BE2C (cell line): Measurements from ENCODE around the gene ACBD6.

ENCODE experiments used
- DNase-seq: peaks from one replicate; pipeline ENCODE4 v3.0.0-alpha.2; 2020
- H3K27me3 ChIP-seq: fragments of 250-450 bp; sonication (Bioruptor Pico); 2 replicates; pipeline ENCODE4 v1.5.1; 2020; ENCODE audit warnings: mild to moderate bottlenecking
- H3K36me3 ChIP-seq: fragments of 250-450 bp; sonication (Bioruptor Pico); 2 replicates; pipeline ENCODE4 v1.5.1; 2020; ENCODE audit warnings: mild to moderate bottlenecking
- H3K4me1 ChIP-seq: fragments of 250-450 bp; sonication (Bioruptor Pico); 2 replicates; pipeline ENCODE4 v1.5.1; 2020
- H3K4me3 ChIP-seq: 2 replicates; pipeline ENCODE4 v1.5.1; 2011; ENCODE audit warnings: low read depth, low read length
- H3K9me3 ChIP-seq: fragments of 250-450 bp; sonication (Bioruptor Pico); 2 replicates; pipeline ENCODE4 v1.5.1; 2020
- TF ChIP-seq, protein P1 (sequence below): IDR thresholded peaks from 2 replicates; pipeline ENCODE4 v1.5.1; 2012; ENCODE audit warnings: mild to moderate bottlenecking, low read depth, low read length

Gene ACBD6

DNA sequence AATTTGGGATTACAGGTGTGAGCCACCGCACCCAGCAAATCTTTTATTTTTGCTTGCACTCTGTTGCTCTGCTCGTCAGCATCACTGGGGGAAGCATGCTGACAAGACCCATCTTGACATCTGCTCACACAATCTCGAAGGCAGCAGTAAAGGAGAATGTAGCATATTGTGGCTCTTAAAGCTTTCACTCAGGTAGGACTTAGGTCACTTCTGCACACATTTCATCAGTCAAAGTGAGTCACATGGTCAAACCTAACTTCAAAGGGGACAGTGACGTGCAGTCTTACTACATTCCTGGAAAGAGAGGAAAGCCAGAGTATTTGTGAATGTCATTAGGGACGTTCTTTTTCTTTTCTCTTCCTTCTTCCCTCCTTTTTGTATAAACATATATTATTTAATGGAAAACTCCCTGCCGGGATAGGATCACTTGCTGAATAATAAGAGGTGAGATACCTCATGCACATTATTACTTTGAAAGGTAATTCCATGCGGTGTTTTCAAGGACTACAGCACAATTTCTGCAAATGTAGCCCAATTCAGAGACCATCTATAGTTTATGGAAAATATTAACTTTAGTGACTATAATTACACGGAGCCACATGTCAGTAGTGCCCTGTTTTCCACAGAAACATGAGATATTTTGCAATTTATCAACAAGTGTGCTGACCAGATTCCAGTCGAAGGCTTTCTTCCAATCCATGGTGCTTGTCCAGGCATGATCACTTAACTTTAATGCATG lies 19.3 kb upstream of the ACBD6 start:
- TF ChIP-seq, protein P1, sequence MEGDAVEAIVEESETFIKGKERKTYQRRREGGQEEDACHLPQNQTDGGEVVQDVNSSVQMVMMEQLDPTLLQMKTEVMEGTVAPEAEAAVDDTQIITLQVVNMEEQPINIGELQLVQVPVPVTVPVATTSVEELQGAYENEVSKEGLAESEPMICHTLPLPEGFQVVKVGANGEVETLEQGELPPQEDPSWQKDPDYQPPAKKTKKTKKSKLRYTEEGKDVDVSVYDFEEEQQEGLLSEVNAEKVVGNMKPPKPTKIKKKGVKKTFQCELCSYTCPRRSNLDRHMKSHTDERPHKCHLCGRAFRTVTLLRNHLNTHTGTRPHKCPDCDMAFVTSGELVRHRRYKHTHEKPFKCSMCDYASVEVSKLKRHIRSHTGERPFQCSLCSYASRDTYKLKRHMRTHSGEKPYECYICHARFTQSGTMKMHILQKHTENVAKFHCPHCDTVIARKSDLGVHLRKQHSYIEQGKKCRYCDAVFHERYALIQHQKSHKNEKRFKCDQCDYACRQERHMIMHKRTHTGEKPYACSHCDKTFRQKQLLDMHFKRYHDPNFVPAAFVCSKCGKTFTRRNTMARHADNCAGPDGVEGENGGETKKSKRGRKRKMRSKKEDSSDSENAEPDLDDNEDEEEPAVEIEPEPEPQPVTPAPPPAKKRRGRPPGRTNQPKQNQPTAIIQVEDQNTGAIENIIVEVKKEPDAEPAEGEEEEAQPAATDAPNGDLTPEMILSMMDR = no peak
- Histone ChIP-seq H3K9me3 (no peaks in the 10 kb centered on the region), H3K27me3 (no peaks in the 10 kb centered on the region), H3K4me1 (peaks cover 4% of the 10 kb centered on the region; the same call in 1 of the 2 replicates), H3K36me3 (no peaks in the 10 kb centered on the region), H3K4me3 (no peak overlapping the region)
- DNase-seq = no peak

DNA sequence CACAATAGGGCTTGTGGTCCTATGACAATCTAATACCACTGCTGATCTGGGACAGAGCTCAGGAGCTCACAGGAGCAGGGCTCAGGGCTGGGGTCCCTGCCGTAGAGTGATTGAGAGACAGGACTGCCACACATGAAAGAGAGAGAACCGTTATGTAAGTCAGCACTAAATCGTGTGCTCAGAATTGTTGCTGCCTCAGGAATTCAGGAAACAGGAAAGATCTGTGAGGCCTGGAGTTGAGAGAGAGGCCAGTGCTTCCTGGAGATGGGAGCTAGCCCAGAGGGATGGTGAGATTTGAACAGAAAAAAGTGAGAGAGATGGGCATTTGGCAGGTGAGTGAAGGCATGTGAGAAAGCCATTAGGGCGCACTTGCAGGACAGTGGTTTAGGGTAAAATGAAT lies 17.5 kb upstream of the ACBD6 start:
- Histone ChIP-seq H3K4me1 (peaks cover under 1% of the 10 kb centered on the region; the same call in 1 of the 2 replicates), H3K27me3 (no peaks in the 10 kb centered on the region), H3K4me3 (no peak overlapping the region), H3K9me3 (no peaks in the 10 kb centered on the region), H3K36me3 (no peaks in the 10 kb centered on the region)
- TF ChIP-seq, protein P1 = no peak
- no peak for DNase-seq

DNA sequence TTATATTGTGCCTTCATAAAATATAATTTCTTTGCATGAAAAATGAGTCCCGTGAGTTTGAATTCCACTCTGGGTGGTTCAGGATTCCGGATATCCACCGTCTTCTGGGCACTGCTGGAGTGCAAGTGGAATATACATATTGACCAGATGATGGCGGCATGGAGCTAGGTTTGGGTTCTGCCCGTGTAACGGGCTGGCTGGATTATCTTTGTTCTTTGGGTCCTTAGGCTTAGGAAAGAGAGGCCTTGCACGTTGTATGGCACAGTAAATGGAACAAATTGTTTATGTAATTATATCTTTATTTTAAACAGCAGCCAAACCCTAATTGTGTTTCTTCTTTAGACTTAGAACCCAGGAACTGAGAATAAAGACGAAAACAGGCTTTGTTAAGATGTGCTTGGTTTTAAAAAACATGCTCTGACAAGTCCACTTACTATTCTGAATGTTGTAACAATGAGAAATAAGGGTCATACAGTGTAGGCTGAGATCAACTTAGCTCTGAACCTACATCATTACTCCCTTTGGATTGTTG lies 13.5 kb upstream of the ACBD6 start:
- DNase-seq = peak; percentile 74
- Histone ChIP-seq H3K36me3 (no peaks in the 10 kb centered on the region), H3K9me3 (no peaks in the 10 kb centered on the region), H3K4me1 (no peaks in the 10 kb centered on the region; the same call in 1 of the 2 replicates), H3K27me3 (no peaks in the 10 kb centered on the region), H3K4me3 (no peak overlapping the region)
- TF ChIP-seq, protein P1 = peak; percentile 85

DNA sequence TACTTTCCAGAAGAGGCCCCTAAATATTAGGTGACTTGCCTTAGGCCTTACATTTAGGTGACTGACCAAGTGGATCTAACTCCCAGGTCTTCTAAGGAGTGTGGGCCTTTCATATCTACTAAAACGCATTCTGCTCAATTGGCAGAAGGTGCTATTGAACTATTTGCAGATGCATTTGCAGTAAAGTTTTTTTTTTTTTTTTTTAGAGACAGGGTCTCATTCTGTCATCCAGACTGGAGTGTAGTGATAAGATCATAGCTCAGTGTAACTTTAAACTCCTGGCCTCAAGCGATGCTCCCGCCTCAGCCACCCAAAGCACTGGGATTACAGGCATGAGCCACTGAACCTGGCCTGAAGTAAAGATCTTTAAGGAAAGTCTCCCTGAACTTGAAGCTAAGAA lies 13.0 kb upstream of the ACBD6 start:
- no peak overlapping the region for H3K4me3 ChIP-seq
- no peaks in the 10 kb centered on the region; the same call in 1 of the 2 replicates for H3K4me1 ChIP-seq
- H3K27me3 ChIP-seq = no peaks in the 10 kb centered on the region
- TF ChIP-seq, protein P1 = no peak
- no peaks in the 10 kb centered on the region for H3K9me3 ChIP-seq
- no peak for DNase-seq
- H3K36me3 ChIP-seq = no peaks in the 10 kb centered on the region

DNA sequence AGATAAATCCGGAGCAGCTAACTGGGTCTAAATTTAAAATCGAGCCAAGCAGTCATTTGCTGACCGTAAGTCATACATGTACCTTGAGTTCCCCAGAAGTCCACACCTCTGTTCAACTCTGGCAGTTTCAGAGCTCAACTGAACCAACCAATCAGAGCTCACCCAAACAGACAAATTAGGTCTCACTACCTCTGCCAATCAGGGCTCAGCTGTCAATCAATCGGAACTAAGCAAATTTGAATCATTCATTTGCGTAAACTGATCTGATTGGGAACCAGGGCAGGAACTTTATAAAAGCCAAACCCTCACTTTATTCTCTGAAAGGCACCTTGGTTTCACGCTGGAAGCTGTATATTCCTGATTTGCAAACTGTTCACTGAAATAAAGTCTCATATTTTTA lies 11.2 kb upstream of the ACBD6 start:
- Histone ChIP-seq H3K9me3 (peaks cover 2% of the 10 kb centered on the region; the same call in 1 of the 2 replicates), H3K4me3 (no peak overlapping the region), H3K4me1 (no peaks in the 10 kb centered on the region; the same call in 1 of the 2 replicates), H3K27me3 (no peaks in the 10 kb centered on the region), H3K36me3 (no peaks in the 10 kb centered on the region)
- no peak for DNase-seq
- TF ChIP-seq, protein P1 = no peak

DNA sequence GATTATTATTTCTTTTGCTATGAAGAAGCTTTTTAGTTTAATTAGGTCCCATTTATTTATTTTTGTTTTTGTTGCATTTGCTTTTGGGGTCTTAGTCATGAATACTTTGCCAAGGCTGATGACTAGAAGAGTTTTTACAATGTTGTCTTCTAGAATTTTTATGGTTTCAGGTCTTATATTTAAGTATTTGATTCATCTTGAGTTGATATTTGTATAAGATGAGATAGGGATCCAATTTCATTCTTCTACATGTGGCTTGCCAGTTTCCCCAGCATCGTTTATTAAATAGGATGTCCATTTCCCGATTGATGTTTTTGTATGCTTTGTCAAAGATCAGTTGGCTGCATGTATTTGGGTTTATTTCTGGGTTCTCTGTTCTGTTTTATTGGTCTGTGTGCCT lies 8.5 kb upstream of the ACBD6 start:
- no peaks in the 10 kb centered on the region for H3K36me3 ChIP-seq
- no peak for DNase-seq
- H3K4me1 ChIP-seq = no peaks in the 10 kb centered on the region

More for the DNA sequence above, 8.5 kb upstream of the ACBD6 start:
- Histone ChIP-seq H3K9me3 (peaks cover 2% of the 10 kb centered on the region; the same call in 1 of the 2 replicates), H3K4me3 (no peak overlapping the region), H3K27me3 (no peaks in the 10 kb centered on the region)
- TF ChIP-seq, protein P1 = no peak
